SU-DHL-6 (cell line): ENCODE data around the gene SLC13A4.

Experiments used
- EZH2phosphoT487 ChIP-seq: fragments of 200-600 bp; sonication (generic), shearing (Covaris generic); conservative IDR thresholded peaks from 2 replicates; pipeline ENCODE4 v1.6.1; 2018; ENCODE audit warnings: mild to moderate bottlenecking, antibody characterized with exemption, low read length, moderate library complexity, mixed read lengths
- TF ChIP-seq, protein P1 (sequence below): fragments of 200-600 bp; sonication (generic); IDR thresholded peaks from one replicate; pipeline ENCODE4 v1.5.1; 2017; ENCODE audit warnings: antibody characterized with exemption, mild to moderate bottlenecking, low read length, moderate library complexity; ENCODE audit not compliant: insufficient read depth, poor library complexity, severe bottlenecking

DNA sequence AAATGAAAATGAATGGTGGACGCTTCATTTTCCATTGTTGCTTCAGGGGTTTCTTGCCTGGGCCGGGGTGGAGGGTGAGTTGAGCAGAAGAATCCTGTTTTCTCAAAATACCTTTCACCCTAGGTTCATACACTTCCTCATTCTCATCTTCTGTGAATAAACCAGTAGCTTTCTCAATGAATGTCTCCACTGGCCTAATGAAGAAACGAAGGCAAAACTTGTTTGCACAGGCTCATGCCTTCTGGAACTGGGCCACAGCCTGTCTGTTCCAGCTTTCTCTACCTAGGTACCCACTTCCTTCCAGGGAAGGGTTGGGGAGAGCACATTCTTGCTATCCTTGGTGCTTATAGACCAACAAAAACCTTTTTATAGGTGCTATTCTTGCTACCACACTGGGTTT lies 44.4 kb downstream of the SLC13A4 start:
- TF ChIP-seq, protein P1, sequence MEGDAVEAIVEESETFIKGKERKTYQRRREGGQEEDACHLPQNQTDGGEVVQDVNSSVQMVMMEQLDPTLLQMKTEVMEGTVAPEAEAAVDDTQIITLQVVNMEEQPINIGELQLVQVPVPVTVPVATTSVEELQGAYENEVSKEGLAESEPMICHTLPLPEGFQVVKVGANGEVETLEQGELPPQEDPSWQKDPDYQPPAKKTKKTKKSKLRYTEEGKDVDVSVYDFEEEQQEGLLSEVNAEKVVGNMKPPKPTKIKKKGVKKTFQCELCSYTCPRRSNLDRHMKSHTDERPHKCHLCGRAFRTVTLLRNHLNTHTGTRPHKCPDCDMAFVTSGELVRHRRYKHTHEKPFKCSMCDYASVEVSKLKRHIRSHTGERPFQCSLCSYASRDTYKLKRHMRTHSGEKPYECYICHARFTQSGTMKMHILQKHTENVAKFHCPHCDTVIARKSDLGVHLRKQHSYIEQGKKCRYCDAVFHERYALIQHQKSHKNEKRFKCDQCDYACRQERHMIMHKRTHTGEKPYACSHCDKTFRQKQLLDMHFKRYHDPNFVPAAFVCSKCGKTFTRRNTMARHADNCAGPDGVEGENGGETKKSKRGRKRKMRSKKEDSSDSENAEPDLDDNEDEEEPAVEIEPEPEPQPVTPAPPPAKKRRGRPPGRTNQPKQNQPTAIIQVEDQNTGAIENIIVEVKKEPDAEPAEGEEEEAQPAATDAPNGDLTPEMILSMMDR: no peak
- TF ChIP-seq EZH2phosphoT487: no peak
